HG02610 (cell line): ENCODE measurements around the gene SRRM3.
"Not testable (repeated sequence)": the region's sequence is repeated elsewhere in the genome, so short reads cannot be mapped to it uniquely, and the experiment has no call there.

Experiments
- ATAC-seq: cut with Tn5 transposase; IDR thresholded peaks from one replicate; pipeline ENCODE4 v1.9.1; 2021; ENCODE audit warnings: mild to moderate bottlenecking, moderate library complexity; ENCODE audit not compliant: unreplicated experiment

SRRM3 gene

DNA sequence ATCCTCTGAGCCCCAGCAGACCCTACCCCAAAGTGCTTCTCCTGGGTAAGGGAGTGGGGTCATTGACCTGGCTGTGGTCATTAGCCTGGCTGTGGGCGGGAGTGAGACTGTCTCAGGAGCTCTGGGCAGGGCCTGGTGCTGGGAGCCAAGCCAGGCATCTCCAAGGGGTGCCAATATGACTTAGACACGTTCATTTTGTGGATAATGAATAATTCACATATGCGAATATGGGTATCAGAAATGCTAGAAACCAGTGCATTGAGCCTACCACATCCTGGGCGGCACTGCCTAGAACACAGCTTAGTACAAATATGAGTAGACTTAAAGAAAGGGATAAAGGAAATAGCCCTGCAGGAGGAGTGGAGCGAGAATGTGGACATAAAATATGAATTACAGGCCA lies 14.4 kb upstream of the SRRM3 start:
- ATAC-seq: no peak

- no peak for ATAC-seq
Measured at GRCh38 chr7:76189276-76189675, 12.4 kb upstream of the SRRM3 start.

DNA sequence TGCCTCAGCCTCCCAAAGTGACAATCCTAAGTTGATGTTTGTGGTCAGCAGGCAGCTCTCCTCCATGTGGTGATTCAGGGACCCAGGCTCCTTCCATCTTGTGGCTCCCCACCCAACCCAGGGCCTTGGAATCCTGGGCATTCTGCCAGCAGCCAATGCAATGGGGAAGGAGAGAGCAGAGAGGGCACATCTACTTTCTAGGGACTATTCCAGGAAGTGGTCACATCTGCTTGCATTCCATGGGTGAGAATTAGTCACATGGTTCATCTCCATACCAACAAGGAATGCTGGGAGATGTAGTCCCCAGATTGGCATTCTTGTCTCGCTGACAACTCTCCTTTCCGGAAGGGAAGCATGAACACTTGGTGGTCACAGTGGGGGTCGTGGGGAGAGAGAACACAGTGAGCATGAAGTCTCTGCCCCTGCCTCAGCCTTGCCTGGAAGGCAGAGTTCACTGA lies 9.9 kb upstream of the SRRM3 start:
- no peak for ATAC-seq

- ATAC-seq: no peak
Measured at GRCh38 chr7:76193466-76193865, 8.2 kb upstream of the SRRM3 start.

DNA sequence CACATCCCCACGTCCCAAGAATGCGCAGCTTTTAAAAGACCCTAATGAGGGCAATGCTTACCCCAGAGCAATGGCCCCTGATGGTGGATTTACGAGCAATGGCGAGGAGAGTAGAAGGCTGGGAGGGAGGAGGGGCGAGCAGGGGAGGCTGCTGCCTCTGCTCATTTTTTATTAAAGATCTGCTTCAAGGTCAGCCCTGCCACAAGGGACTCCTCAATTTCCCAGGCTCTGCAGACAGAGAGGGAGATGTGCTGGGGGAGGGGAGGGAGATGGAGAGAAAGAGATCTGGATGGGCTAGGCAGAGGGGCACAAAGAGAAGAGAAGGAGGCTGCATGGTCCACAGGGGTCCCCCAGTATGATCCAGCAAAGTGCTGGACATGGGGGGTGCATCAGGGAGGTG lies 7.8 kb upstream of the SRRM3 start:
- no peak for ATAC-seq

DNA sequence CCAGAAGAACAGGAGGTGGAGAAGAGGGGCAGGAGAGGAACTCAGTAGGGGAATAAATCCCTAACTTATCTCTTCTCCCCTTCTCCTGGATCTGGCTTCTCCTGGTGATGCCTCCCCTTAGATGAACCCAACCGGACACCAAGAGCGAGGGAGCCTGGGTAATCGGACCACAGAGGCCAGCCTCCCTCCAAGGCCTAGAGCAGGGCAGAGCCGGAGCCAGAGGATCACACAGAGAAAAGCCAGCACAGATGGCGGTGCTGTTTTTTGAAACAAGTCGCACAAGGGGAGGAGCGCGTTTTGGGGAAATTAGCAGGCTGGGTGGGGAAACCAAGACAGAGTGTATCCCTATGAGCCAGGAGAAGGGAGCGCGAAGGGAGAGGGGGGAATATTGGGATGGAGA lies 4.9 kb upstream of the SRRM3 start:
- ATAC-seq: no peak

- no peak for ATAC-seq
Measured at GRCh38 chr7:76198202-76198601, 3.5 kb upstream of the SRRM3 start.

GRCh38 chr7:76202666-76203030 lies 952 bp downstream of the SRRM3 start:
- no peak for ATAC-seq

- ATAC-seq: no peak
Measured at GRCh38 chr7:76204147-76204546, 2.5 kb downstream of the SRRM3 start.

- ATAC-seq: no peak
Measured at GRCh38 chr7:76206633-76207032, 4.9 kb downstream of the SRRM3 start.

DNA sequence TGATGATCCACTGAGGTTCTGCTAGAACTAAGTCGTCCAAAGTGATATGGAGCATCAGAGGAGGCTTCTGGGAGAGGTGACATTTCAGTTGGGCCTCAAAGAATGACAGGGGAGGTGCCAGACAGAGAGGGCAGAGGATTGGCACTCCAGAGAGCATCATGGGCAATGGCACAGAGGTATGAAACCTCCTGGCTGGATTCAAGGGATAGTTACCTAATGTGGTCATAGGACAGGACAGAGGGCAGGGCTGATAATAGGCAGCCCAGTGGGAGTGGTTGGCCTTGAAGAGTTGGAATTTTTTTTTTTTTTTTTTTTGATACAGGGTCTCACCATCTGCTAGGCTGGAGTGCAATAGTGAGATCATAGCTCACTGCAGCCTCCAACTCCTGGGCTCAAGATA lies 7.6 kb downstream of the SRRM3 start:
- no peak for ATAC-seq

DNA sequence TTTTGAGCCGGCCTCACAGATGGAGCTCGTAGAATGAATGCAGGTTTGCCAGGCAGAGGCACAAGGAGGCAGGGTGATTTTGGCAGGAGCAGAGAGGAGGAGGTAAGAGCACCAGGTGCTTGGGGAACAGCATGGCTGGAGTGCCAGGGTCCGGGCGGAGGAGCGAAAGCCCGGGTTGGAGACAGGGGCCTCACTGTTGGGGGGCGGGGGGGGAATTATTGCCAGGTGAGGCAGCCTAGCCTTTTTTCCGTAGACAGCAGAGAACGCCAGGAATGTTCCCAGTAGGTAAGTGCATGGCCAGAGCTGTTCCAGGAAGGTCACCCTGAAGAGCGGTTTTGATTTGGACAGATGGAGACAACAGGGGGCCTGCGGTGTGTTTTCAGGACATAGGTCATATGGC lies 9.5 kb downstream of the SRRM3 start:
- ATAC-seq: no peak

DNA sequence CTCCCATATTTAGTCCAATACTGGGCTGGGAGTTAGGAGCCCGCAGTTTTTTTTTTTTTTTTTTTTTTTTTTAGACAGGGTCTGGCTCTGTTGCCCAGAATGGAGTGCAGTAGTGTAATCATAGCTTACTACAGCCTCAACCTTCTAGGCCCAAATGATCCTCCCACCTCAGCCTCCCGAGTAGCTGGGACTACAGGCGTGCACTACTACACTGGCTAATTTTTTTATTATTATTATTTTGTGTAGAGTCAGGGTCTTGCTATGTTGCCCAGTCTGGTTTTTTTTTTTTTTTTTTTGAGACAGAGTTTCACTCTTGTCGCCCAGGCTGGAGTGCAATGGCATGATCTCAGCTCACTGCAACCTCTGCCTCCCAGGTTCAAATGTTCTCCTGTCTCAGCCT lies 13.7 kb downstream of the SRRM3 start:
- not testable (repeated sequence) for ATAC-seq

GRCh38 chr7:76216381-76217082 lies 14.8 kb downstream of the SRRM3 start:
- no peak for ATAC-seq

GRCh38 chr7:76217942-76218566 lies 16.4 kb downstream of the SRRM3 start:
- ATAC-seq: no peak

DNA sequence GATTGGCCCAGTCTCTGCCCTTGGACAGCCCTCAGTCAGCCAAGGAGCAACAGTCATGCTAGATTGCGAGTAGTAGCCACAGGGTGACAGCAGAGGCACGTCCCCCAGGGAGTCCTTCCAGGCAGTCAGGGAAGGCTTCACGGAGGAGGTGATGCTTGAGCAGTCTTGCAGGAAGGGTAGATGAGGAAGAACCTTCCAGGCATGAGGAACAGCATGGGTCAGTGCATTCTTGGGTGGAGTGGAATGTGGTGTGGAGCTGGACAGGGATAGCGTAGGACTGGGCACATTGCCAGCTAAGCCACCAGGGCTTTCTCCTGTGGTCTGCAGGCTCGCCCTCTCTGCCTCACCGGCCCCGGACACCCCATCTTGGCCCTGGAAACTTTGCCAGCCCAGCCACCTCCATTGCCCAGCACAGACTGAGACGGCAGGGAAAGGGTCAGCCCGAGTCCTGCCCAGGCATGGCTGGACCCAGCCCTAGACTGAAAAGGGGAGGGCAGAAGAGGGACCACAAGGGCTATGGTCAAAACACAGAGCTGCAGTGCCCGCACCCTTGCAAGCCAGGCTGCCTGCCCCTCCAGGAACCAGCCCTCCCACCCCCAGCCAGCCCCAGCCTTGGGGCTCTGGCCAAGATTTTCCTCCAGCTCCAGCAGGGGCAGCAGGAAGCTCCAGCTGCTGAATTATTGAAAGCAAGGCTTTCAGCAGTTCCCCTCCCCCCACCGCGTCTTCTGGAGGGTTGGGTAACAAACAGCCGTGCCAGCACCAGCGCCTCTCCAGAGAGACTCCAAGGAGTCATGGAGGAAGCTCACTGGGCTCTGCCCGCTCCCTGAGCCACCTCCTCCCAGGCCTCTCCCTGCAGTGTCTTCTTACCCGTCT lies 18.7 kb downstream of the SRRM3 start:
- no peak for ATAC-seq

DNA sequence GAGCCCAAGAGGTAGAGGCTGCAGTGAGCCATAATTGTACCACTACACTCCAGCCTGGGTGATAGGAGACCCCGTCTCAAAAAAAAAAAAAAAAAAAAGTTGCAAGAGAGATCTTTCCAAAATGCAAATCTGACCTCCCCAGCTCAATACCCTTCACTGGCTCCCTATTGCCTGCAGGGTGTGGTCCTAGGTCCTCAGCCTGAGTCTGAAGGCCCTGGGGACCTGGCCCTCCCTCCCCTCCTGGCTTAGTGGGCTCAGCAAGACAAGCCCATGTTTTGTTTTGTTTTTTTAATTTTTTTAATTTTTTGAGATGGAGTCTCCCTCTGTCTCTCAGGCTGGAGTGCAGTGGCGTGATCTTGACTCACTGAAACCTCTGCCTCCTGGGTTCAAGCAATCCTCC lies 20.6 kb downstream of the SRRM3 start:
- no peak for ATAC-seq

- no peak for ATAC-seq
Measured at GRCh38 chr7:76222839-76223238, 21.1 kb downstream of the SRRM3 start.

- no peak for ATAC-seq
Measured at GRCh38 chr7:76223286-76223972, 21.7 kb downstream of the SRRM3 start.

GRCh38 chr7:76224695-76225094 lies 23.0 kb downstream of the SRRM3 start:
- no peak for ATAC-seq

DNA sequence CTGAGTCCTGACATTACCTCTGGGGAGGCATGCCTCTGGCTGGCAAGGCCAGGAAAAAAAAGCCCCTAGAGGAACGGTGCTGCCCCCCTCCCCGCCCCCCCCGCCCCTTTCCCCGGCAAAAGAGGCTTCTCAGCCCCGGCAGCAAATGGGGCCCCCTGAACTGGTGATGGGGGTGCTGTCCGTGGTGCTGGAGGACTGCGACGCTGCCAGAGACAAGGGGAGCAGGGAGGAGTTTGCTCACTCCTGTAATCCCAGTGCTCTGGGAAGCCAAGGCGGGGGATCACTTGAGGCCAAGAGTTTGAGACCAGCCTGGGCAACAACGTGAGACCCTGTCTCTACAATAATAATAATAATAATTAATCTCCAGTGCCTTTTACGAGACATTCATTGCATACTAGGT lies 23.7 kb downstream of the SRRM3 start:
- no peak for ATAC-seq
